Measurements from ENCODE around the gene OPN1MW. TPM values are rescaled to one million over a fixed set of nuclear protein-coding genes. Genes with fewer than 3 reads are reported as not detected.
A peak's percentile ranks its signal among the peaks of the same experiment; 100 is the strongest.
"Not testable (repeated sequence)": the region's sequence is repeated elsewhere in the genome, so short reads cannot be mapped to it uniquely, and the experiment has no call there.

The OPN1MW gene
- total RNA-seq, 1 donor from 2014 or later, result not detected

- DNase-seq (ENCODE audit: low spot score), result not testable (repeated sequence)
- peak; percentile 68 for ATAC-seq
Measured at GRCh38 chrX:154209670-154210418, 27.4 kb downstream of the OPN1MW start.

- not testable (repeated sequence) for DNase-seq (ENCODE audit: low spot score); ATAC-seq
Measured at GRCh38 chrX:154211057-154211456, 28.7 kb downstream of the OPN1MW start.

- ATAC-seq; DNase-seq (ENCODE audit: low spot score): not testable (repeated sequence)
Measured at GRCh38 chrX:154211499-154211898, 29.1 kb downstream of the OPN1MW start.

GRCh38 chrX:154219456-154219855, 37.1 kb downstream of the OPN1MW start, which contains the start of gene OPN1MW2:
TSS of gene OPN1MW2 (plus strand) at chrX:154219756. CDS start at chrX:154219816, 60 bp downstream.
- DNase-seq (ENCODE audit: low spot score), result not testable (repeated sequence)

GRCh38 chrX:154225292-154225691, 42.9 kb downstream of the OPN1MW start:
- DNase-seq (ENCODE audit: low spot score); ATAC-seq: not testable (repeated sequence)

More at GRCh38 chrX:154219456-154219855, 37.1 kb downstream of the OPN1MW start, which contains the start of gene OPN1MW2:
- not testable (repeated sequence) for ATAC-seq

- DNase-seq (ENCODE audit: low spot score); ATAC-seq: not testable (repeated sequence)
Measured at GRCh38 chrX:154226706-154227105, 44.3 kb downstream of the OPN1MW start.

- not testable (repeated sequence) for ATAC-seq; DNase-seq (ENCODE audit: low spot score)
Measured at GRCh38 chrX:154231443-154231842, 49.0 kb downstream of the OPN1MW start.

GRCh38 chrX:154233620-154234019, 51.2 kb downstream of the OPN1MW start:
- not testable (repeated sequence) for DNase-seq (ENCODE audit: low spot score); ATAC-seq

- ATAC-seq; DNase-seq (ENCODE audit: low spot score): not testable (repeated sequence)
Measured at GRCh38 chrX:154238939-154239559, 56.7 kb downstream of the OPN1MW start.

- DNase-seq (ENCODE audit: low spot score); ATAC-seq: not testable (repeated sequence)
Measured at GRCh38 chrX:154239982-154240503, 57.6 kb downstream of the OPN1MW start.

Other genes starting within 250 kb of the OPN1MW start
- gene NAA10, start 247.6 kb upstream of the OPN1MW start, total RNA-seq, result 38.0 TPM
- 5.5 TPM for gene RENBP, start 238.0 kb upstream of the OPN1MW start, total RNA-seq
- gene HCFC1, start 210.8 kb upstream of the OPN1MW start, total RNA-seq, result 17.2 TPM
- 11.6 TPM for gene TMEM187, start 209.8 kb upstream of the OPN1MW start, total RNA-seq
- gene IRAK1, start 162.7 kb upstream of the OPN1MW start, total RNA-seq, result 58.4 TPM
- gene MECP2, start 84.9 kb upstream of the OPN1MW start, total RNA-seq, result 13.9 TPM
- gene OPN1LW, start 38.4 kb upstream of the OPN1MW start, total RNA-seq, result not detected
- gene OPN1MW2, start 37.2 kb downstream of the OPN1MW start, total RNA-seq, result not detected
- not detected for gene OPN1MW3, start 75.0 kb downstream of the OPN1MW start, total RNA-seq
- not detected for gene TEX28, start 112.5 kb downstream of the OPN1MW start, total RNA-seq
- gene TKTL1, start 113.2 kb downstream of the OPN1MW start, total RNA-seq, result not detected
- 76.6 TPM for gene FLNA, start 192.0 kb downstream of the OPN1MW start, total RNA-seq
- gene EMD, start 196.7 kb downstream of the OPN1MW start, total RNA-seq, result 19.5 TPM
- 1,085 TPM for gene RPL10, start 215.8 kb downstream of the OPN1MW start, total RNA-seq
- gene DNASE1L1, start 226.7 kb downstream of the OPN1MW start, total RNA-seq, result 14.9 TPM
- gene TAFAZZIN, start 228.9 kb downstream of the OPN1MW start, total RNA-seq, result 21.0 TPM
- 26.2 TPM for gene ATP6AP1, start 246.1 kb downstream of the OPN1MW start, total RNA-seq